GM18505 (cell line): ENCODE measurements around the gene IFIT1.

Experiments
- ATAC-seq: cut with Tn5 transposase; IDR thresholded peaks from one replicate; pipeline ENCODE4 v1.9.1; 2021; ENCODE audit not compliant: unreplicated experiment
- POLR2A ChIP-seq: IDR thresholded peaks from 4 replicates; pipeline ENCODE4 v1.6.1; 2011; ENCODE audit warnings: borderline replicate concordance; ENCODE audit not compliant: insufficient read depth, insufficient read length; ENCODE audit errors: extremely low read depth

The IFIT1 gene

GRCh38 chr10:89391907-89392756 is at the start of gene IFIT1:
IFIT1 (plus strand) TSS chr10:89392623; CDS start chr10:89392713, 90 bp downstream.
- peak; percentile 85 for ATAC-seq
- peak; percentile 73 for TF ChIP-seq POLR2A

- no peak for TF ChIP-seq POLR2A
- no peak for ATAC-seq
These were observed 49.2 kb upstream of the IFIT1 start for GRCh38 chr10:89343089-89343767.

GRCh38 chr10:89344156-89344555 is 48.3 kb upstream of the IFIT1 start:
- ATAC-seq, result no peak
- TF ChIP-seq POLR2A, result no peak

- TF ChIP-seq POLR2A, result no peak
- ATAC-seq, result no peak
These were observed 46.9 kb upstream of the IFIT1 start for GRCh38 chr10:89345367-89346000.

GRCh38 chr10:89346405-89347254 is 45.8 kb upstream of the IFIT1 start:
- TF ChIP-seq POLR2A, result no peak
- no peak for ATAC-seq

- ATAC-seq, result no peak
- TF ChIP-seq POLR2A, result no peak
These were observed 44.5 kb upstream of the IFIT1 start for GRCh38 chr10:89347701-89348457.

GRCh38 chr10:89348481-89348880 is 43.9 kb upstream of the IFIT1 start:
- ATAC-seq, result no peak
- no peak for TF ChIP-seq POLR2A

- no peak for TF ChIP-seq POLR2A
- no peak for ATAC-seq
These were observed 43.4 kb upstream of the IFIT1 start for GRCh38 chr10:89348975-89349374.

GRCh38 chr10:89350631-89351315 is 41.6 kb upstream of the IFIT1 start:
- peak; percentile 45 for ATAC-seq

- ATAC-seq, result peak; percentile 79
- TF ChIP-seq POLR2A, result no peak
These were observed 41.0 kb upstream of the IFIT1 start for GRCh38 chr10:89351412-89351779.

- no peak for ATAC-seq
- no peak for TF ChIP-seq POLR2A
These were observed 40.4 kb upstream of the IFIT1 start for GRCh38 chr10:89351780-89352597.
